ENCODE measurements around the gene IFI35. TPM values are rescaled to one million over a fixed set of nuclear protein-coding genes. Genes with fewer than 3 reads are reported as not detected.

Gene IFI35
- total RNA-seq, 1 experiment from 2014 or later, result 9.4 TPM

- BruUV-seq (replicated peaks), result no TSS peak
- Histone ChIP-seq H3K4me3 (ENCODE audit: low read depth, low read length) (no peak overlapping the region), H3K4me1 (peaks cover 20% of the 10 kb centered on the region), H3K36me3 (ENCODE audit: control insufficient read depth, insufficient read depth, low read length) (no peaks in the 10 kb centered on the region; the same call in 1 of the 2 replicates), H3K9me3 (no peaks in the 10 kb centered on the region), H3K27me3 (replicated peaks; ENCODE audit: control insufficient read depth, insufficient read depth, low read length) (no peaks in the 10 kb centered on the region)
- Mint-ChIP-seq H3K4me3 (ENCODE audit: unreplicated experiment) (no peak overlapping the region), H3K9me3 (ENCODE audit: unreplicated experiment) (no peaks in the 10 kb centered on the region), H3K27ac (ENCODE audit: unreplicated experiment) (no peak overlapping the region), H3K27me3 (ENCODE audit: insufficient read depth, unreplicated experiment) (no peaks in the 10 kb centered on the region), H3K4me1 (ENCODE audit: low read depth, unreplicated experiment) (peaks cover 17% of the 10 kb centered on the region), H3K36me3 (ENCODE audit: insufficient read depth, unreplicated experiment) (peaks cover 19% of the 10 kb centered on the region)
- intact Hi-C loops (cut with micrococcal nuclease; ENCODE audit: unreplicated experiment), result no loop called here
- no peak for TF ChIP-seq CTCF (IDR thresholded peaks at IDR 0.05; ENCODE audit: insufficient read depth in 1 of 2, low read depth in 1 of 2, low read length in 1 of 2, severe bottlenecking in 1 of 2, unreplicated experiment in 1 of 2)
- POLR2A ChIA-PET, result interaction anchor here (4.1 kb wide), 1 partner anchor 16 kb away, joined by 37 read pairs; the partner anchor contains the start of gene RPL27
- no peak for DNase-seq
- CTCF ChIA-PET, result no interaction called here
Measured at GRCh38 chr17:43014020-43014648, 7.5 kb downstream of the IFI35 start.

GRCh38 chr17:43014649-43015542, 8.3 kb downstream of the IFI35 start:
- TSS peak; percentile 43 for BruUV-seq (replicated peaks)
- H3K9me3 ChIP-seq, result no peaks in the 10 kb centered on the region
- H3K4me1 ChIP-seq, result peaks cover 20% of the 10 kb centered on the region
- no peak for DNase-seq
- intact Hi-C loops (cut with micrococcal nuclease; ENCODE audit: unreplicated experiment), result no loop called here
- H3K9me3 Mint-ChIP-seq (ENCODE audit: unreplicated experiment), result no peaks in the 10 kb centered on the region
- TF ChIP-seq CTCF (IDR thresholded peaks at IDR 0.05; ENCODE audit: insufficient read depth in 1 of 2, low read depth in 1 of 2, low read length in 1 of 2, severe bottlenecking in 1 of 2, unreplicated experiment in 1 of 2), result no peak
- no peak overlapping the region for H3K4me3 ChIP-seq (ENCODE audit: low read depth, low read length)
- POLR2A ChIA-PET, result no interaction called here
- no peaks in the 10 kb centered on the region; the same call in none of the 2 replicates for H3K36me3 ChIP-seq (ENCODE audit: control insufficient read depth, insufficient read depth, low read length)
- no peaks in the 10 kb centered on the region for H3K27me3 Mint-ChIP-seq (ENCODE audit: insufficient read depth, unreplicated experiment)
- peak overlapping the region; percentile 13 for H3K27ac Mint-ChIP-seq (ENCODE audit: unreplicated experiment)
- H3K4me3 Mint-ChIP-seq (ENCODE audit: unreplicated experiment), result no peak overlapping the region
- no peaks in the 10 kb centered on the region for H3K27me3 ChIP-seq (replicated peaks; ENCODE audit: control insufficient read depth, insufficient read depth, low read length)
- CTCF ChIA-PET, result no interaction called here
- peaks cover 24% of the 10 kb centered on the region for H3K4me1 Mint-ChIP-seq (ENCODE audit: low read depth, unreplicated experiment)
- peaks cover 19% of the 10 kb centered on the region for H3K36me3 Mint-ChIP-seq (ENCODE audit: insufficient read depth, unreplicated experiment)

GRCh38 chr17:43015579-43015978, 9.0 kb downstream of the IFI35 start:
- BruUV-seq (replicated peaks), result no TSS peak
- CTCF ChIA-PET, result no interaction called here

More at GRCh38 chr17:43015579-43015978, 9.0 kb downstream of the IFI35 start:
- no peaks in the 10 kb centered on the region for H3K27me3 ChIP-seq (replicated peaks; ENCODE audit: control insufficient read depth, insufficient read depth, low read length)
- peaks cover 21% of the 10 kb centered on the region for H3K36me3 Mint-ChIP-seq (ENCODE audit: insufficient read depth, unreplicated experiment)
- intact Hi-C loops (cut with micrococcal nuclease; ENCODE audit: unreplicated experiment), result no loop called here
- H3K4me3 Mint-ChIP-seq (ENCODE audit: unreplicated experiment), result no peak overlapping the region
- H3K9me3 ChIP-seq, result no peaks in the 10 kb centered on the region
- peaks cover 17% of the 10 kb centered on the region for H3K4me1 Mint-ChIP-seq (ENCODE audit: low read depth, unreplicated experiment)
- POLR2A ChIA-PET, result no interaction called here
- DNase-seq, result no peak
- H3K4me1 ChIP-seq, result peaks cover 13% of the 10 kb centered on the region
- TF ChIP-seq CTCF (IDR thresholded peaks at IDR 0.05; ENCODE audit: insufficient read depth in 1 of 2, low read depth in 1 of 2, low read length in 1 of 2, severe bottlenecking in 1 of 2, unreplicated experiment in 1 of 2), result no peak
- H3K4me3 ChIP-seq (ENCODE audit: low read depth, low read length), result no peak overlapping the region
- H3K36me3 ChIP-seq (ENCODE audit: control insufficient read depth, insufficient read depth, low read length), result no peaks in the 10 kb centered on the region; the same call in none of the 2 replicates
- H3K9me3 Mint-ChIP-seq (ENCODE audit: unreplicated experiment), result no peaks in the 10 kb centered on the region
- H3K27me3 Mint-ChIP-seq (ENCODE audit: insufficient read depth, unreplicated experiment), result no peaks in the 10 kb centered on the region
- H3K27ac Mint-ChIP-seq (ENCODE audit: unreplicated experiment), result peak overlapping the region; percentile 13

All from Caco-2 (cell line).